Skeletal muscle cell (primary cell): ENCODE measurements around the gene CYSTM1.

Experiments
- DNase-seq: peaks from one replicate; pipeline ENCODE4 v3.0.0-alpha.2; 2010; ENCODE audit warnings: low read depth
- H3K4me3 ChIP-seq: 2 replicates; pipeline ENCODE4 v1.5.1; 2011; ENCODE audit warnings: low read depth, mild to moderate bottlenecking, control low read depth, low read length, moderate library complexity

The CYSTM1 gene

GRCh38 chr5:140169410-140169809, 5.6 kb upstream of the CYSTM1 start:
- H3K4me3 ChIP-seq, result no peak overlapping the region
- DNase-seq, result no peak

GRCh38 chr5:140172483-140172882, 2.5 kb upstream of the CYSTM1 start:
- H3K4me3 ChIP-seq, result no peak overlapping the region

GRCh38 chr5:140174014-140174413, 974 bp upstream of the CYSTM1 start:
- no peak for DNase-seq
- no peak overlapping the region for H3K4me3 ChIP-seq

More at GRCh38 chr5:140172483-140172882, 2.5 kb upstream of the CYSTM1 start:
- no peak for DNase-seq

- DNase-seq, result peak; percentile 14
- peak overlapping the region; percentile 85 for H3K4me3 ChIP-seq
Measured at GRCh38 chr5:140175367-140176030, 511 bp downstream of the CYSTM1 start.

- no peak for DNase-seq
- H3K4me3 ChIP-seq, result peak overlapping the region; percentile 85
Measured at GRCh38 chr5:140176031-140176387, 1.0 kb downstream of the CYSTM1 start.

- no peak for DNase-seq
Measured at GRCh38 chr5:140178086-140178410, 3.1 kb downstream of the CYSTM1 start.

GRCh38 chr5:140178482-140179116, 3.6 kb downstream of the CYSTM1 start:
- DNase-seq, result no peak
- no peak overlapping the region for H3K4me3 ChIP-seq

More at GRCh38 chr5:140178086-140178410, 3.1 kb downstream of the CYSTM1 start:
- H3K4me3 ChIP-seq, result no peak overlapping the region

GRCh38 chr5:140181002-140181483, 6.1 kb downstream of the CYSTM1 start:
- no peak overlapping the region for H3K4me3 ChIP-seq
- DNase-seq, result no peak

- DNase-seq, result no peak
- H3K4me3 ChIP-seq, result no peak overlapping the region
Measured at GRCh38 chr5:140181525-140181924, 6.5 kb downstream of the CYSTM1 start.

- no peak overlapping the region for H3K4me3 ChIP-seq
- no peak for DNase-seq
Measured at GRCh38 chr5:140182075-140182711, 7.2 kb downstream of the CYSTM1 start.

GRCh38 chr5:140182803-140183367, 7.9 kb downstream of the CYSTM1 start:
- no peak overlapping the region for H3K4me3 ChIP-seq
- peak; percentile 15 for DNase-seq

GRCh38 chr5:140185409-140185808, 10.4 kb downstream of the CYSTM1 start:
- DNase-seq, result no peak

GRCh38 chr5:140186267-140186671, 11.3 kb downstream of the CYSTM1 start:
- H3K4me3 ChIP-seq, result no peak overlapping the region
- no peak for DNase-seq

More at GRCh38 chr5:140185409-140185808, 10.4 kb downstream of the CYSTM1 start:
- H3K4me3 ChIP-seq, result no peak overlapping the region

- no peak for DNase-seq
- H3K4me3 ChIP-seq, result no peak overlapping the region
Measured at GRCh38 chr5:140189253-140189652, 14.3 kb downstream of the CYSTM1 start.

GRCh38 chr5:140189977-140190871, 15.2 kb downstream of the CYSTM1 start:
- DNase-seq, result no peak
- no peak overlapping the region for H3K4me3 ChIP-seq

- no peak for DNase-seq
- no peak overlapping the region for H3K4me3 ChIP-seq
Measured at GRCh38 chr5:140190872-140191218, 15.9 kb downstream of the CYSTM1 start.

GRCh38 chr5:140192715-140193430, 17.9 kb downstream of the CYSTM1 start:
- DNase-seq, result no peak
- H3K4me3 ChIP-seq, result no peak overlapping the region

- H3K4me3 ChIP-seq, result no peak overlapping the region
- DNase-seq, result no peak
Measured at GRCh38 chr5:140194662-140195061, 19.7 kb downstream of the CYSTM1 start.
